Measurements from ENCODE around the gene SLC13A5. TPM values are rescaled to one million over a fixed set of nuclear protein-coding genes. Genes with fewer than 3 reads are reported as not detected.
"Not testable (repeated sequence)": the region's sequence is repeated elsewhere in the genome, so short reads cannot be mapped to it uniquely, and the experiment has no call there.

Gene SLC13A5
- polyA plus RNA-seq, 4 donors, result 0.10 to 2.9 TPM; not detected in 2

- FAIRE-seq; H3K4me3 ChIP-seq (ENCODE audit: low read depth in 1 of 3, low read length in 3 of 3); H3K9me3 ChIP-seq (ENCODE audit: control insufficient read depth in 2 of 2, insufficient read depth in 1 of 2, low read depth in 1 of 2, low read length in 1 of 2); H3K27ac ChIP-seq (ENCODE audit: low read depth in 1 of 3, low read length in 2 of 3); H3K27me3 ChIP-seq (ENCODE audit: control insufficient read depth in 3 of 3, insufficient read depth in 3 of 3, low read length in 3 of 3); DNase-seq; H3K36me3 ChIP-seq (ENCODE audit: control insufficient read depth in 3 of 3, insufficient read depth in 2 of 3, low read depth in 1 of 3, low read length in 3 of 3); H3K4me1 ChIP-seq (ENCODE audit: control insufficient read depth in 3 of 3, insufficient read depth in 2 of 3, low read depth in 1 of 3, low read length in 2 of 3): not testable (repeated sequence)
- 89 to 94% (median 91%) methylated on average over 14 of the region's 14 CpGs for WGBS, 3 donors
These were observed 50.0 kb downstream of the SLC13A5 start for GRCh38 chr17:6663200-6663599.

- H3K36me3 ChIP-seq (ENCODE audit: control insufficient read depth in 3 of 3, insufficient read depth in 2 of 3, low read depth in 1 of 3, low read length in 3 of 3), result no peaks in the 10 kb centered on the region
- no peaks in the 10 kb centered on the region for H3K9me3 ChIP-seq (ENCODE audit: control insufficient read depth in 2 of 2, insufficient read depth in 1 of 2, low read depth in 1 of 2, low read length in 1 of 2)
- DNase-seq (peak in 1 of 2 donors; percentile 49), FAIRE-seq (no peak)
- H3K27ac ChIP-seq (ENCODE audit: low read depth in 1 of 3, low read length in 2 of 3), result no peak overlapping the region
- no peaks in the 10 kb centered on the region for H3K27me3 ChIP-seq (ENCODE audit: control insufficient read depth in 3 of 3, insufficient read depth in 3 of 3, low read length in 3 of 3)
- WGBS, 3 donors, result 74 to 79% (median 76%) methylated on average over 2 of the region's 2 CpGs
- H3K4me1 ChIP-seq (ENCODE audit: control insufficient read depth in 3 of 3, insufficient read depth in 2 of 3, low read depth in 1 of 3, low read length in 2 of 3), result no peaks in the 10 kb centered on the region
- H3K4me3 ChIP-seq (ENCODE audit: low read depth in 1 of 3, low read length in 3 of 3), result no peak overlapping the region
These were observed 51.7 kb downstream of the SLC13A5 start for GRCh38 chr17:6661464-6661848.

- FAIRE-seq (no peak), DNase-seq (no peak)
- no peaks in the 10 kb centered on the region for H3K9me3 ChIP-seq (ENCODE audit: control insufficient read depth in 2 of 2, insufficient read depth in 1 of 2, low read depth in 1 of 2, low read length in 1 of 2)
- no peaks in the 10 kb centered on the region for H3K4me1 ChIP-seq (ENCODE audit: control insufficient read depth in 3 of 3, insufficient read depth in 2 of 3, low read depth in 1 of 3, low read length in 2 of 3)
- no peak overlapping the region for H3K4me3 ChIP-seq (ENCODE audit: low read depth in 1 of 3, low read length in 3 of 3)
- WGBS, 3 donors, result 41 to 69% (median 51%) methylated on average over 9 to 11 of the region's 11 CpGs
- no peak overlapping the region for H3K27ac ChIP-seq (ENCODE audit: low read depth in 1 of 3, low read length in 2 of 3)
- H3K27me3 ChIP-seq (ENCODE audit: control insufficient read depth in 3 of 3, insufficient read depth in 3 of 3, low read length in 3 of 3), result no peaks in the 10 kb centered on the region
- H3K36me3 ChIP-seq (ENCODE audit: control insufficient read depth in 3 of 3, insufficient read depth in 2 of 3, low read depth in 1 of 3, low read length in 3 of 3), result no peaks in the 10 kb centered on the region
These were observed 52.2 kb downstream of the SLC13A5 start for GRCh38 chr17:6660805-6661463.

GRCh38 chr17:6660101-6660500, 53.1 kb downstream of the SLC13A5 start:
- WGBS, 3 donors, result 78 to 90% (median 88%) methylated on average over 9 of the region's 9 CpGs
- Histone ChIP-seq H3K9me3 (ENCODE audit: control insufficient read depth in 2 of 2, insufficient read depth in 1 of 2, low read depth in 1 of 2, low read length in 1 of 2) (no peaks in the 10 kb centered on the region), H3K36me3 (ENCODE audit: control insufficient read depth in 3 of 3, insufficient read depth in 2 of 3, low read depth in 1 of 3, low read length in 3 of 3) (no peaks in the 10 kb centered on the region), H3K4me1 (ENCODE audit: control insufficient read depth in 3 of 3, insufficient read depth in 2 of 3, low read depth in 1 of 3, low read length in 2 of 3) (peaks cover 0 to 5% (median 0%) of the 10 kb centered on the region in 3 donors), H3K27ac (ENCODE audit: low read depth in 1 of 3, low read length in 2 of 3) (no peak overlapping the region), H3K4me3 (ENCODE audit: low read depth in 1 of 3, low read length in 3 of 3) (no peak overlapping the region), H3K27me3 (ENCODE audit: control insufficient read depth in 3 of 3, insufficient read depth in 3 of 3, low read length in 3 of 3) (peaks cover 0 to 6% (median 0%) of the 10 kb centered on the region in 3 donors)
- DNase-seq, result no peak
- no peak for FAIRE-seq

- FAIRE-seq; DNase-seq; H3K4me3 ChIP-seq (ENCODE audit: low read depth in 1 of 3, low read length in 3 of 3); H3K27ac ChIP-seq (ENCODE audit: low read depth in 1 of 3, low read length in 2 of 3); H3K9me3 ChIP-seq (ENCODE audit: control insufficient read depth in 2 of 2, insufficient read depth in 1 of 2, low read depth in 1 of 2, low read length in 1 of 2); H3K36me3 ChIP-seq (ENCODE audit: control insufficient read depth in 3 of 3, insufficient read depth in 2 of 3, low read depth in 1 of 3, low read length in 3 of 3): not testable (repeated sequence)
- Histone ChIP-seq H3K4me1 (ENCODE audit: control insufficient read depth in 3 of 3, insufficient read depth in 2 of 3, low read depth in 1 of 3, low read length in 2 of 3) (peaks cover 0 to 18% (median 0%) of the 10 kb centered on the region in 3 donors), H3K27me3 (ENCODE audit: control insufficient read depth in 3 of 3, insufficient read depth in 3 of 3, low read length in 3 of 3) (peaks cover 0 to 13% (median 0%) of the 10 kb centered on the region in 3 donors)
- WGBS, 3 donors, result 89% methylated on average over 2 to 5 of the region's 5 CpGs
These were observed 54.8 kb downstream of the SLC13A5 start for GRCh38 chr17:6658411-6658810.

- DNase-seq, result no peak
- peaks cover 0 to 21% (median 0%) of the 10 kb centered on the region in 3 donors for H3K4me1 ChIP-seq (ENCODE audit: control insufficient read depth in 3 of 3, insufficient read depth in 2 of 3, low read depth in 1 of 3, low read length in 2 of 3)
- no peaks in the 10 kb centered on the region for H3K9me3 ChIP-seq (ENCODE audit: control insufficient read depth in 2 of 2, insufficient read depth in 1 of 2, low read depth in 1 of 2, low read length in 1 of 2)
- H3K4me3 ChIP-seq (ENCODE audit: low read depth in 1 of 3, low read length in 3 of 3), result no peak overlapping the region
- no peak for FAIRE-seq
- 73 to 82% (median 79%) methylated on average over 17 to 18 of the region's 18 CpGs for WGBS, 3 donors
- no peaks in the 10 kb centered on the region for H3K36me3 ChIP-seq (ENCODE audit: control insufficient read depth in 3 of 3, insufficient read depth in 2 of 3, low read depth in 1 of 3, low read length in 3 of 3)
- no peak overlapping the region for H3K27ac ChIP-seq (ENCODE audit: low read depth in 1 of 3, low read length in 2 of 3)
- peaks cover 0 to 13% (median 0%) of the 10 kb centered on the region in 3 donors for H3K27me3 ChIP-seq (ENCODE audit: control insufficient read depth in 3 of 3, insufficient read depth in 3 of 3, low read length in 3 of 3)
These were observed 55.4 kb downstream of the SLC13A5 start for GRCh38 chr17:6657633-6658287.

- H3K27ac ChIP-seq (ENCODE audit: low read depth in 1 of 3, low read length in 2 of 3); DNase-seq: not testable (repeated sequence)
- peak overlapping the region in 2 of 3 donors; percentile 19 to 33 for H3K4me3 ChIP-seq (ENCODE audit: low read depth in 1 of 3, low read length in 3 of 3)
These were observed 56.2 kb downstream of the SLC13A5 start for GRCh38 chr17:6656797-6657632.

GRCh38 chr17:6655732-6656361, 57.3 kb downstream of the SLC13A5 start:
- Histone ChIP-seq H3K27me3 (ENCODE audit: control insufficient read depth in 3 of 3, insufficient read depth in 3 of 3, low read length in 3 of 3) (peaks cover 0 to 13% (median 0%) of the 10 kb centered on the region in 3 donors), H3K4me1 (ENCODE audit: control insufficient read depth in 3 of 3, insufficient read depth in 2 of 3, low read depth in 1 of 3, low read length in 2 of 3) (peaks cover 0 to 27% (median 4%) of the 10 kb centered on the region in 3 donors)
- H3K9me3 ChIP-seq (ENCODE audit: control insufficient read depth in 2 of 2, insufficient read depth in 1 of 2, low read depth in 1 of 2, low read length in 1 of 2); H3K27ac ChIP-seq (ENCODE audit: low read depth in 1 of 3, low read length in 2 of 3); FAIRE-seq; DNase-seq; H3K4me3 ChIP-seq (ENCODE audit: low read depth in 1 of 3, low read length in 3 of 3); H3K36me3 ChIP-seq (ENCODE audit: control insufficient read depth in 3 of 3, insufficient read depth in 2 of 3, low read depth in 1 of 3, low read length in 3 of 3): not testable (repeated sequence)
- 1 to 4% (median 3%) methylated on average over 28 to 33 of the region's 41 CpGs for WGBS, 3 donors

More at GRCh38 chr17:6656797-6657632, 56.2 kb downstream of the SLC13A5 start:
- not testable (repeated sequence) for H3K9me3 ChIP-seq (ENCODE audit: control insufficient read depth in 2 of 2, insufficient read depth in 1 of 2, low read depth in 1 of 2, low read length in 1 of 2); FAIRE-seq; H3K36me3 ChIP-seq (ENCODE audit: control insufficient read depth in 3 of 3, insufficient read depth in 2 of 3, low read depth in 1 of 3, low read length in 3 of 3)
- H3K4me1 ChIP-seq (ENCODE audit: control insufficient read depth in 3 of 3, insufficient read depth in 2 of 3, low read depth in 1 of 3, low read length in 2 of 3), result peaks cover 0 to 26% (median 1%) of the 10 kb centered on the region in 3 donors
- peaks cover 0 to 13% (median 0%) of the 10 kb centered on the region in 3 donors for H3K27me3 ChIP-seq (ENCODE audit: control insufficient read depth in 3 of 3, insufficient read depth in 3 of 3, low read length in 3 of 3)
- 4 to 7% (median 6%) methylated on average over 46 to 52 of the region's 55 CpGs for WGBS, 3 donors

Data from small intestine (tissue), 7 donors.